ENCODE measurements around the gene RTP2. TPM values are rescaled to one million over a fixed set of nuclear protein-coding genes. Genes with fewer than 3 reads are reported as not detected.

RTP2 gene
- total and polyA plus RNA-seq, 3 donors from 2014 or later, result 0.37 to 0.79 (median 0.71) TPM

Other genes starting within 250 kb of the RTP2 start
- not detected for gene SST, start 32.2 kb downstream of the RTP2 start, total RNA-seq
- gene SST, start 32.2 kb downstream of the RTP2 start, polyA plus RNA-seq (ENCODE audit: insufficient read depth, low read depth, low replicate concordance), result 0.84 TPM
- gene BCL6, start 42.9 kb upstream of the RTP2 start, total RNA-seq, result 10 to 100 TPM; 74.0 to 86.6 TPM
- 34.5 TPM for gene BCL6, start 42.9 kb upstream of the RTP2 start, polyA plus RNA-seq (ENCODE audit: insufficient read depth, low read depth, low replicate concordance)